Bone marrow (tissue), 2 donors: ENCODE data around the gene RCL1.
"Not testable (repeated sequence)": the region's sequence is repeated elsewhere in the genome, so short reads cannot be mapped to it uniquely, and the experiment has no call there.

Experiments
- DNase-seq, 2 donors: peaks; one replicate each; lab custom pipeline; 2025; lab: John Stamatoyannopoulos, UW

Gene RCL1

GRCh38 chr9:4792572-4793458 is at the start of gene RCL1:
Gene RCL1 (plus strand): TSS chr9:4792944. CDS start chr9:4793092, 148 bp downstream.
- peak; percentile 74 to 97 for DNase-seq

GRCh38 chr9:4743131-4743875 is 49.4 kb upstream of the RCL1 start:
- no peak for DNase-seq

GRCh38 chr9:4746278-4747030 is 46.3 kb upstream of the RCL1 start:
- no peak for DNase-seq

- DNase-seq = no peak
These were observed 44.1 kb upstream of the RCL1 start for GRCh38 chr9:4748612-4749011.

- peak in 1 of 2 donors; percentile 59 for DNase-seq
These were observed 42.6 kb upstream of the RCL1 start for GRCh38 chr9:4750023-4750673.

- DNase-seq = not testable (repeated sequence)
These were observed 38.2 kb upstream of the RCL1 start for GRCh38 chr9:4754530-4754929.

GRCh38 chr9:4755026-4755609 is 37.6 kb upstream of the RCL1 start:
- DNase-seq = no peak

- no peak for DNase-seq
These were observed 36.3 kb upstream of the RCL1 start for GRCh38 chr9:4756420-4756819.

- no peak for DNase-seq
These were observed 32.6 kb upstream of the RCL1 start for GRCh38 chr9:4760122-4760521.

- peak; percentile 23 to 35 for DNase-seq
These were observed 30.4 kb upstream of the RCL1 start for GRCh38 chr9:4762108-4762885.

- DNase-seq = peak in 1 of 2 donors; percentile 23
These were observed 29.7 kb upstream of the RCL1 start for GRCh38 chr9:4762886-4763541.

GRCh38 chr9:4764033-4764432 is 28.7 kb upstream of the RCL1 start:
- DNase-seq = no peak

GRCh38 chr9:4768681-4769080 is 24.1 kb upstream of the RCL1 start:
- no peak for DNase-seq

GRCh38 chr9:4769321-4770080 is 23.2 kb upstream of the RCL1 start:
- no peak for DNase-seq

- DNase-seq = no peak
These were observed 21.0 kb upstream of the RCL1 start for GRCh38 chr9:4771788-4772187.

- DNase-seq = no peak
These were observed 18.5 kb upstream of the RCL1 start for GRCh38 chr9:4774209-4774608.

GRCh38 chr9:4774958-4775357 is 17.8 kb upstream of the RCL1 start:
- not testable (repeated sequence) for DNase-seq

GRCh38 chr9:4780651-4781050 is 12.1 kb upstream of the RCL1 start:
- DNase-seq = no peak

- DNase-seq = no peak
These were observed 11.3 kb upstream of the RCL1 start for GRCh38 chr9:4781408-4781807.
